AG10803 (cell line): ENCODE results near the gene ADGRD1.

Experiments used
- DNase-seq: peaks from one replicate; pipeline ENCODE4 v3.0.0; 2010; ENCODE audit warnings: low read depth
- H3K4me3 ChIP-seq: 2 replicates; pipeline ENCODE4 v1.5.1; 2011; ENCODE audit warnings: mild to moderate bottlenecking, low read length, control low read depth
- TF ChIP-seq, protein P1 (sequence below): conservative IDR thresholded peaks from 2 replicates; pipeline ENCODE4 v1.5.1; 2011; ENCODE audit warnings: mild to moderate bottlenecking, low read length, control low read depth, inconsistent platforms

ADGRD1 gene

DNA sequence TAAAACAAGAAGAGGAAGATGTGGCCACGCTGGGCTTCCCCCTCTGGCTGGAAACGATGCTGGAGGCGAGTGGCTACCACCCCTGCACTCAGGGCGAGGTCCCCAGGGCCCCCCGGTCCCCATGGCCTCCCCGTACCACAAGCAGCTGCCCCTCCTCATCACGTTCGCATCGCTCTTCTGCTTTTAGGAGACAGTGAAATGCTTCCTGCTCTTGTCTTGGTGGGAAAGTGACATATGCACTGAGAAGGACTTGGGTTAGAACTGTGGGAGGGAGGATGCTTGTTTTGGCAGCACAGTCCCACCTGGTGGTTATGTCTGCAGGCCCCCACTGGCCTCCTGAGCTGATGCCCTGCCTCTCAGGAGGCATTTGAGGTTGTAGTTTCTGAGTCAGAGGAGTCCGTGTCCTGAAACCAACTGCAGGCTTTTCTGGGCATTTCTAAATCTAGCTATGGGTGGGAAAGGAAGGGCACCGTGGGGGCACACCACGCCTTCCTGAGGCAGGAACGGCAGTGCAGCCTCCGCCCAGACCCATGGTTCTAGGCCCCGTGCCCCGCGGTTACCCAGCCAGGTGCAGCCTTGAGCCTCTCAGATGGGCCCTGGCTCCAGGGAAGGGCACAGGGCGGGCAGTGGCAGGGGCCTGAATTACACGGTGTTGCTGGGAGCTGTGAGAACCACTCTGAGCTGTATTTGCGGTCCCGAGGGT is 139.3 kb downstream of the ADGRD1 start:
- no peak for DNase-seq
- no peak overlapping the region for H3K4me3 ChIP-seq
- TF ChIP-seq, protein P1, sequence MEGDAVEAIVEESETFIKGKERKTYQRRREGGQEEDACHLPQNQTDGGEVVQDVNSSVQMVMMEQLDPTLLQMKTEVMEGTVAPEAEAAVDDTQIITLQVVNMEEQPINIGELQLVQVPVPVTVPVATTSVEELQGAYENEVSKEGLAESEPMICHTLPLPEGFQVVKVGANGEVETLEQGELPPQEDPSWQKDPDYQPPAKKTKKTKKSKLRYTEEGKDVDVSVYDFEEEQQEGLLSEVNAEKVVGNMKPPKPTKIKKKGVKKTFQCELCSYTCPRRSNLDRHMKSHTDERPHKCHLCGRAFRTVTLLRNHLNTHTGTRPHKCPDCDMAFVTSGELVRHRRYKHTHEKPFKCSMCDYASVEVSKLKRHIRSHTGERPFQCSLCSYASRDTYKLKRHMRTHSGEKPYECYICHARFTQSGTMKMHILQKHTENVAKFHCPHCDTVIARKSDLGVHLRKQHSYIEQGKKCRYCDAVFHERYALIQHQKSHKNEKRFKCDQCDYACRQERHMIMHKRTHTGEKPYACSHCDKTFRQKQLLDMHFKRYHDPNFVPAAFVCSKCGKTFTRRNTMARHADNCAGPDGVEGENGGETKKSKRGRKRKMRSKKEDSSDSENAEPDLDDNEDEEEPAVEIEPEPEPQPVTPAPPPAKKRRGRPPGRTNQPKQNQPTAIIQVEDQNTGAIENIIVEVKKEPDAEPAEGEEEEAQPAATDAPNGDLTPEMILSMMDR: no peak

DNA sequence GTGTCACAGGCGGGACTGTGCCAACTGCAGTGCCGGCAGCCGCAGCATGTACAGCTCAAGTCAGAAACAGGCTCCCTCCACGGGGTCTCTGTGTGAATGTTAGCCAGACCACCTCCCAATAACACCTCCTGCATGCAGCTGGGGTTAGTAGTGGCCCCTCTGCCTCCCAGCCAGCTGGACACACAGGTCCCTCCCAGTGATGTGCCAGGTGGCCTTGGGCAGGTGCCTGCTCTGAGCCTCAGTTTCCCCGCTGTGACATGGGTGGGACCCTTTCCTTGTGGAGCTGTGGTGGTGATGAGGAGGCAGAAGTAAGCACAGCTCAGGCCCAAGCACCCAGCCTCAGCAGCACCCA is 139.9 kb downstream of the ADGRD1 start:
- TF ChIP-seq, protein P1: no peak
- DNase-seq: no peak
- H3K4me3 ChIP-seq: no peak overlapping the region

DNA sequence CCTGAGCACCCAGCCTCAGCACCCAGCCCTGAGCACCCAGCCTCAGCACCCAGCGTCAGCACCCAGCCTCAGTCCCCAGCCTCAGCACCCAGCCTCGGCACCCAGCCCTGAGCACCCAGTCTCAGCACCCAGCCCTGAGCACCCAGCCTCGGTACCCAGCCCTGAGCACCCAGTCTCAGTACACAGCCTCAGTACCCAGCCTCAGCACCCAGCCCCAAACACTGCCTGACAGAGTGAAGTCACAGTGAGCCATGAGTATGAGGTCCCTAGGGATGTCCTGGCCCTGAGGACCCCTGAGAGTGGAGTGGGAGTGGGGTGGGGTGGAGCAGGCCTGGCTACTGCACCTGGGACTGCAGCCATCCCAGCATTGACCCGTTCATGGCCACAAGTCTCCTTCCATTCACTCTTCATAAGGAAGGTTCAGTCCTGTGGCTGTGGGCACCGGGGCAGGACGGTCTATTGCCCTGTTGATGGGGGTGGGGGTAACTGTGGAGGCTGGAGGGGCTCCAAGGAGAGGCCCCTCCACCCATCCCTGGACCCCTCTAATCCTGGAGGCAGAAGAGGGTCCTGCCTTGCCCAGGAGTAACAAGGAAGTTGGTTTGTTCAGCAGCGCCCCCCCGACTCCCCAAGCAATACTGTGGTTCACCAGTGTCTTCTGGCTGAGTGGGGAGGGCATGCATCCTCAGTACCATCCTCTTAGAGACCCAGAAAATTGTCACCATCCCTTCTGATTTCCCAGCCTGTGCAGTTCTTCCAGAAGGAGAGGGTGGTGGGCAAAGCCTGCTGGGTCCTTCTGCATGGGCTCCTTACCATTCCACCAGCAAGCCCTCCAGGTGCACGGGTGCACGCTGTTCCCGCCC is 140.5 kb downstream of the ADGRD1 start:
- TF ChIP-seq, protein P1: no peak
- no peak for DNase-seq
- no peak overlapping the region for H3K4me3 ChIP-seq

GRCh38 chr12:131094831-131095805 is 141.4 kb downstream of the ADGRD1 start:
- no peak overlapping the region for H3K4me3 ChIP-seq
- no peak for DNase-seq
- TF ChIP-seq, protein P1: no peak

GRCh38 chr12:131095826-131096680 is 142.3 kb downstream of the ADGRD1 start:
- TF ChIP-seq, protein P1: no peak
- no peak overlapping the region for H3K4me3 ChIP-seq
- no peak for DNase-seq

GRCh38 chr12:131096681-131097181 is 143.0 kb downstream of the ADGRD1 start:
- TF ChIP-seq, protein P1: no peak
- H3K4me3 ChIP-seq: no peak overlapping the region
- DNase-seq: no peak
